PC-3 (cell line): ENCODE data around the gene AGXT.

Experiments used
- EZH2 ChIP-seq: fragments of 300-600 bp; sonication (generic); IDR thresholded peaks from one replicate; pipeline ENCODE4 v1.6.1; 2017; ENCODE audit warnings: antibody characterized with exemption, mild to moderate bottlenecking, low read length; ENCODE audit not compliant: unreplicated experiment
- EZH2phosphoT487 ChIP-seq: fragments of 300-600 bp; sonication (generic); IDR thresholded peaks from 2 replicates; pipeline ENCODE4 v1.6.1; 2018; ENCODE audit warnings: mild to moderate bottlenecking, antibody characterized with exemption, low read length, borderline replicate concordance

GRCh38 chr2:240878341-240878936, 9.8 kb downstream of the AGXT start:
- no peak for TF ChIP-seq EZH2phosphoT487
- no peak for TF ChIP-seq EZH2
